BE2C (cell line): Measurements from ENCODE around the gene CFAP46.

Experiments
- DNase-seq: peaks from one replicate; pipeline ENCODE4 v3.0.0-alpha.2; 2020
- H3K27me3 ChIP-seq: fragments of 250-450 bp; sonication (Bioruptor Pico); 2 replicates; pipeline ENCODE4 v1.5.1; 2020; ENCODE audit warnings: mild to moderate bottlenecking
- H3K36me3 ChIP-seq: fragments of 250-450 bp; sonication (Bioruptor Pico); 2 replicates; pipeline ENCODE4 v1.5.1; 2020; ENCODE audit warnings: mild to moderate bottlenecking
- H3K4me1 ChIP-seq: fragments of 250-450 bp; sonication (Bioruptor Pico); 2 replicates; pipeline ENCODE4 v1.5.1; 2020
- H3K4me3 ChIP-seq: 2 replicates; pipeline ENCODE4 v1.5.1; 2011; ENCODE audit warnings: low read depth, low read length
- H3K9me3 ChIP-seq: fragments of 250-450 bp; sonication (Bioruptor Pico); 2 replicates; pipeline ENCODE4 v1.5.1; 2020
- CTCF ChIP-seq: IDR thresholded peaks from 2 replicates; pipeline ENCODE4 v1.5.1; 2012; ENCODE audit warnings: mild to moderate bottlenecking, low read depth, low read length

CFAP46 gene

GRCh38 chr10:132872658-132873057 lies 69.7 kb downstream of the CFAP46 start:
- no peaks in the 10 kb centered on the region for H3K36me3 ChIP-seq
- no peak overlapping the region for H3K4me3 ChIP-seq
- peaks cover 10% of the 10 kb centered on the region; the same call in 1 of the 2 replicates for H3K27me3 ChIP-seq
- H3K9me3 ChIP-seq: no peaks in the 10 kb centered on the region
- no peaks in the 10 kb centered on the region for H3K4me1 ChIP-seq
- no peak for DNase-seq
- no peak for TF ChIP-seq CTCF

- H3K4me3 ChIP-seq: no peak overlapping the region
- H3K27me3 ChIP-seq: peaks cover 9% of the 10 kb centered on the region; the same call in 1 of the 2 replicates
- no peaks in the 10 kb centered on the region for H3K9me3 ChIP-seq
- DNase-seq: no peak
- no peaks in the 10 kb centered on the region for H3K4me1 ChIP-seq
- TF ChIP-seq CTCF: no peak
- no peaks in the 10 kb centered on the region for H3K36me3 ChIP-seq
Measured at GRCh38 chr10:132870426-132870825, 71.9 kb downstream of the CFAP46 start.

GRCh38 chr10:132869621-132870020 lies 72.7 kb downstream of the CFAP46 start:
- H3K36me3 ChIP-seq: no peaks in the 10 kb centered on the region
- no peak for DNase-seq
- H3K27me3 ChIP-seq: 0 out of 2 replicates have a peak, but pooled peaks cover 5% of the 10 kb centered on the region
- H3K4me1 ChIP-seq: no peaks in the 10 kb centered on the region
- no peaks in the 10 kb centered on the region for H3K9me3 ChIP-seq
- no peak for TF ChIP-seq CTCF
- H3K4me3 ChIP-seq: no peak overlapping the region

- Histone ChIP-seq H3K27me3 (0 out of 2 replicates have a peak, but pooled peaks cover 5% of the 10 kb centered on the region), H3K4me1 (no peaks in the 10 kb centered on the region), H3K9me3 (no peaks in the 10 kb centered on the region), H3K36me3 (no peaks in the 10 kb centered on the region), H3K4me3 (no peak overlapping the region)
- no peak for DNase-seq
- TF ChIP-seq CTCF: no peak
Measured at GRCh38 chr10:132868995-132869394, 73.4 kb downstream of the CFAP46 start.

- no peaks in the 10 kb centered on the region for H3K36me3 ChIP-seq
- H3K4me3 ChIP-seq: no peak overlapping the region
- no peaks in the 10 kb centered on the region for H3K9me3 ChIP-seq
- H3K27me3 ChIP-seq: 0 out of 2 replicates have a peak, but pooled peaks cover 5% of the 10 kb centered on the region
- H3K4me1 ChIP-seq: no peaks in the 10 kb centered on the region
- TF ChIP-seq CTCF: no peak
- no peak for DNase-seq
Measured at GRCh38 chr10:132867801-132868644, 74.3 kb downstream of the CFAP46 start.
